HG03520 (cell line): ENCODE results near the gene DHRS13.
"Not testable (repeated sequence)": the region's sequence is repeated elsewhere in the genome, so short reads cannot be mapped to it uniquely, and the experiment has no call there.

Experiments used
- ATAC-seq: cut with Tn5 transposase; IDR thresholded peaks from one replicate; pipeline ENCODE4 v1.9.1; 2021; ENCODE audit warnings: mild to moderate bottlenecking, moderate library complexity; ENCODE audit not compliant: unreplicated experiment

Gene DHRS13

DNA sequence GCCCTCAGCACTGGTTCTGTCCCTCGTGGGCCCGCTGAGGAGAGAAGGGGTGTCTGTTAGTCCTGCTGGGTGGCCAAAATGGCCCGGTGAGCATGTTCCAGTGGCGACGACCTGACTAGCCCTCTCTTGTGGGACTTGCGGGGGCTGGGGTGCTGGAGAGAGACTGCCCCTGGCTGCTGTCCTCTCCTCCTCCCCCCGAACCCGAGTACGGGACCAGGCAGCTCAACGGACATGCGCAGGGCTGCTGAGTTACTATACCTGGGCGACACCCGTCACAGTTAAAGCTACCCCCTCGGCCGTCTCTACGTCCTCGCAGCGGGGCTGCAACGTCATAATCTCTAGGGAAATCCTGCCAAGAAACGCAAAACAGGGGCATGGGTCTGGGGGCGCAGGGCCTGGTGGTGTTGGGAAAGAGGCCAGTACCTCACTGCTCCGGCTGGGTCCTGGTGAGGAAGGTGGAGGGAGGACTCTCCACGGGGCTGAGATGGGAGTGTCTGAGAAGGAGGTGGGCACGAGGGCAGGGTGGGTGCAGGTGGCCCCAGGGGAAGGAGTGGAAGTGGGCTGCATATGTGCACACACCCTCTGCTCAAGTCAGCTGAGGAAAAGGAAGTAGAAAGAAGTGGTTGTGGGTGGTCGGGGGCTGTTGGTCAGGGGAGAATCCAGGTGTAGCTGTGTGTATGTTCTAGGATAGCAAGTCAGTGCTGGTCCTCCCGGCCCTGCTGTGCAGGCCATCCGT lies 18.7 kb downstream of the DHRS13 start:
- no peak for ATAC-seq

DNA sequence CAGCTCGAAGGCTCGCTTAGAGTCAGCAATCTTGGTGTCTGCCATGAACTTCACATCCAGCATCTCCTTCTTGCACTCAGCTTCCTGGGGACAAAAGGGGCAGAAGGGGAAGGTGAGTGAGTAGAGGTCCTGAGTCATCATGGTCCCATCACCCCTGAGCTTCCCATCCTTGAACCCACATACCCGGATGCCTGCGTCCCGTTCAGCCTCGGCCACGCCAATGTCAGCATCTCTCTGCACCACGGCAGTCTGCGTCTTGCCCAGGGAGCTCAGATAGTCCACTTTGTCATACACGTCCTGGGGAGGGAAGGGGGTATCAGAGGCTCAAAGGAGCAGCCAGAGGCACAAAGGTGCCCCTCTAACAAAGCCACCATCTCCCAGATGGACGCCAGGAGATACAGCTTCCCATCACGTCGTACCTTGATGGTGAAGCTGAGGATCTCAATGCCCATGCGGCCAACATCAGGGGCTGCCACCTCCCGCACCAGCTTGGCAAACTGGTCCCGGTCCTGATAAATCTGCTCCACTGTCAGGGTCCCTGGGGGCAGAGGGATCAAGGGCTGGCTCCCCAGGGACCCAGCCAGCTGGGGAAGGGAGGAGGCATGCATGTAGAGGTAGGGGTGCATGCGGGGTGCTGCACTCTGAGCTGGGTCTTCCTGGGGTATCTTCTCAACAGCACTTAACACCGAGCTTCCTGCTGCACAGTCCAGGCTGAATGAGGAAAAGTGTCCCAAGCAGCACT lies 20.6 kb downstream of the DHRS13 start:
- no peak for ATAC-seq

DNA sequence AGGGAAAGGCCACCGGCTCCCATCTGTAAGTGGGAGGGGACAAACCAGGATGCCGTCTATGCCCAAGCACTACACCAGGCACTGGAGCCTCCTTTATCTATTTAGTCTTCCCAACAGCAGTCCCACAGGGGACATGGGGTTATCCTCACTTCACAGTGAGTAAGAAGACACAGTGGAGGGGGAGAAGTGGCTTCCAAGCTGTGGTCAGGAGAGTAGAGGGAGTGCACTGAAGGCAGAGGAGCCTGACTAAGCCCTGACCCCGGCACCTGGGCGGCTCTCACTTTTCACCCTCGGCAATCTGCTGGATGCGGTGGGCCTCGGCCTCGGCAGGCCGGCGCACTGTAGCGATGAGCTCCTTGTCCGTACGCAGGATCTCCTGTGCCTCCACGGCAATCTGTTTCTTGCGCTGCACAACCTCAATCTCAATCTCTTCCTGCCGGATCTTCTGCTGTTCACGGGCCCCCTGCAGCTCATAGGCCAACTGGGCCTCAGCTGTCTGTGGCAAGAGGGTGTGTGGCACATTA lies 21.3 kb downstream of the DHRS13 start:
- ATAC-seq = no peak

DNA sequence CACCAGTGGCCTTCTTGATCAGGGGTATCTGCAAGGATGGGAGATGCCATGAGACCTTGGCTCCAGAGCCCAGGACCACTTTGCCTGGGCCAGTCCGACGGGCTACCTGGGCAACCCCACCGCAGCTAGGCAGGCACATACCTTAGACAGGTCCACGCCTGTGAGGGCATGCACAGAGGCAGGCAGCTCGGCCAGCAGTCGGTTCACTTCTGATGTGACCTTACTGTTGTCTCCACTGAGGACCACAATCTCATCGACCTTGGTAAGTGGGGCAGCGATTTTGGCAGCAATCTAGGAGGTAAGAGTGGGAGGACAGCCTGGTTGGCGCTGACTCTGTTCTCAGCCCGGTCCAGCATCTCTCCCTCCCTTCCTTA lies 22.3 kb downstream of the DHRS13 start:
- no peak for ATAC-seq

DNA sequence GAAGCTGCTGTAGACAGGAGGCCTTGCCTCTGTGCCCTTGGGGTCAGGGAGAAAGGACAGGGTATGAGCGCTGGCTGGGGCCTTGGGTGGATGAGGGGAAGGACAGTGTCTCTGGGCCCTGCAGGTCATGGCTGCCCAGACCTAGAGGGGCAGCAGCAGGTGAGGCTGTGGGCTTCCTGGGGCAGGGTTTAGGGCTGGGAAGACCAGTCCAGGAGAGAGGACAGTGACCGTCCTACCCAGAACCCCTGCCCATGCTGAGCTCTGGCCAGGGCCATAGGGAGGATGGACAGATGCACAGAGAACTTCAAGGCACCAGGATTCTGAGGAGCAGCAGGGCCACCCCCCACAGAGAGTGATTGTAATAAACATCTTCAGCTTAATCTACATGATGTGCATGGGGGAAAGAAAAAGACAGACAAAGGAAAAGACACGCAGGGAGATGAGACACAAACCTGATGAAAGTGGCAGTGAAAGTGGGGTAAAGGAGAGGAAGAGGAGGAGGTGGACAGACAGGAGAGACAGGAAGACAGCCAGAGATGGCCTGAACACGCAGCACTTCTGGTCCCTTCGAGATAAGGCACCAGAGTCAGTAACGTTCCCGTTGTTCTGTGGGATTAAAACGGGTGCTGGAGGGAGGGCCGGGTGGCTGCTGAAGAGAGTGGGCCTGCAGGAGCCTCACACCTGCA lies 22.9 kb downstream of the DHRS13 start:
- ATAC-seq = no peak

DNA sequence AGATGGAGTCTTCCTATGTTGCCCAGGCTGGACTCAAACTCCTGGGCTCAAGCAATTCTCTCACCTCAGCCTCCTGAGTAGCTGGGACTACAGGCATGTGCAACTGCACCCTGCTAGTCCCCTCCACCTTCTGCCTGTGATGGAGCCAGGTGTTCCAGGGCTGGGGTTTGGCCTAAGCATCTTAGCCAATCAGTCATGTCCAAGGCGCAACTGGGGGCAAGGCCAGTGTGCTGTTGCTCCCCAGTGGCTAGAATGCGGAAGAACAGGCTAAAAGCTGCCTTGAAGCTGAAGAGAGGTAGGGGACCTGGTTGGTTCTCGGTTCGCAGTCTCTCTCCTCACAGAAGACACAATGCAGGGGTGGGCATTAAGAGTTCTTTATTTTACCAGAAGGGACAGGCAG lies 23.9 kb downstream of the DHRS13 start:
- no peak for ATAC-seq

DNA sequence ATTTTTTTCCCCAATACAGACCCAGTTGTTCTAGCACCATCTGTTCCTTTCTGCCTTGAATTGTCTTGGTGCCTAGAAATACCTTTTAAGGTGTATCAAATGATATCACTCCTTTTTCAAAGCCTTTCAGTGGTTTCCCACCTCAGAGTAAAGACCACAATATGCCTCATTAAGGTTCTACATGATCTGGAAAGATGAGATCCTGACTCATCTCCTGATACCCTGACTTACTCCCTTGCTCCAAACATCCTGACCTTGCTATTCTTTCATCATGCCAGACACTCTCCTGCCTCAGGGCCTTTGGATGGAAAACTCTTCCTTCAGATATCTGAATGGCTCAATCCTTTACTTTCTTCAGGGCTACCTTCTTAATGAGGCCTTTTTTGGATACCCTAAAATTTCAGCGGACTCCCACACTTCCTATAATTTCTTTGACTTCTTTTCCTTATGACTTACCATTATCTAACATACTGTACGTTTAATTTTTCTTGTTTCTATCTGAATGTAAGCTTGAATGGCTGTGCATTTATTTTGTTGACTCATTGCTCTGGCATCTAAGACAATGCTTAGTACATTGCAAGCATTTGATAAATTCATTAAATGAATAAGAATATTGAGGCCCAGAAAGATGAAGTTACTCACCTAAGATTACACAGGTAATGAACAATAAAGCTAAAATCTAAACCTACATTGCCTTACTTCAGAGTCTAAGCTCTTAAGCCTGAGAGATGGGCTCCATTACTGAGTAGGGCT lies 24.5 kb downstream of the DHRS13 start:
- no peak for ATAC-seq

DNA sequence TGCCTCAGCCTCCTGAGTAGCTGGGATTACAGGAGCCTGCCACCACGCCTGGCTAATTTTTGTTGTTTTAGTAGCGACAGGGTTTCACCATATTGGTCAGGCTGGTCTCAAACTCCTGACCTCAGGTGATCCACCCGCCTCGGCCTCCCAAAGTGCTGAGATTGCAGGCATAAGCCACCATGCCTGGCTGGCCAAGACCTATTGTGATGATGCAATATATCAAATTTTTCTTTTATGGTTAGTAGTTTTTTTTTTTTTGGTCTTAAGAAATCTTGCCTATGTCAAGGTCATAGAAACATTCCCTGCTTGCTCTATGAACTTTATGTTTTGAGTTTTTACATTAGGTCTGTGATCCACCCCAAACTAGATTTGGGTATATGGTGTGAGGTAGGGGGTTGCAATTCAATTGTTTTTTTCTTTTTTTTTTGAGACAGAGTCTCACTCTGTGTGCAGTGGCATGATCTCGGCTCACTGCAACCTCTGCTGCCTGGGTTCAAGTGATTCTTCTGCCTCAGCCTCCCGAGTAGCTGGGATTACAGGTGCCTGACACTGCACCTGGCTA lies 25.6 kb downstream of the DHRS13 start:
- not testable (repeated sequence) for ATAC-seq

DNA sequence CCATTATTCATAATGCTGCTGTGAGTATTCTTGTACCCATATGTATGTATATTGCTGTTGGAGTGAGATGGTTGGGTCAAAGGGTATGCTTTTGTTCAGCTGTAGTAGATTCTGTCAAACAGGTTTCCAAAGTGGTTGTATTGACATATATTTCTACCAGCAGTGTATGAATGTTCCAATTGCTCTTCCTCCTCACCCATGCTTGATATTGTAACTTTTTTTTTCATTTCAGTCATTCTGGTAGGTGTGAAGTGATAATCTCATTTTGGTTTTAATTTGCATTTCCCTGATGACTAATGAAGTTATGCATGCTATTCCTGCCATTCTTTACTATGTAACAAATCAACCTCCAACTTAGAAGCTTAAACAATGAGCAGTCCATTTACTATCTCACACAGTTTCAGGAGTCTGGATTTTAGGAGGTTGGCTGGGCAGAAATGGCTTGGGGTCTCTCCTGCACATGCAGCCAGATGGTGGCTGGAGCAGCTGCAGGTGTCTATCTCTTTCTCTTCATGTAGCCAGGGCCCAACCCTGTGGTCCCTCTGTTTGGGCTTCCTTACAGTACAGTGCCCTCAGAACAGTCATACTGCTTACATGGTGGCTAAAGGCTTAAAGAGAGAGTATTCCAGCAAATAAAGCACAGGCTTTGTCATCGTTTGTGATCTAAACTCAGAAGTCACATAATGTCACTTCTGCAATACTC lies 26.9 kb downstream of the DHRS13 start:
- ATAC-seq = no peak

DNA sequence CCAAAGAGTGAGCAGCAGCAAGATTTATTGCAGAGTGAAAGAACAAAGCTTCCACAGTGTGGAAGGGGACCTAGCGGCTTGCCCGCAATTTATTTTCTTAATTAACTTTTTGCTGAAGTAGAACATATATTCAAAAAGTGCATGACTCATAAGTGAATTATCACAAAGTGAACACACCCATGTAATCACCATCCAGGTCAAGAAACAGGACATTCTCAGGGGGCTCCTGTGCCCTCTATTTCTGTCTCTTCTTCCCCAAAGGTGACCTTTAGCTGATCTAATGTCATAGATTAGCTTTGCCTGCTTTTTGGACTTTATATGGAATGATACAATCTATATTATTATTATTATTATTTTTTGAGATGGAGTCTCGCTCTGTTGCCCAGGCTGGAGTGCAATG lies 28.1 kb downstream of the DHRS13 start:
- no peak for ATAC-seq

DNA sequence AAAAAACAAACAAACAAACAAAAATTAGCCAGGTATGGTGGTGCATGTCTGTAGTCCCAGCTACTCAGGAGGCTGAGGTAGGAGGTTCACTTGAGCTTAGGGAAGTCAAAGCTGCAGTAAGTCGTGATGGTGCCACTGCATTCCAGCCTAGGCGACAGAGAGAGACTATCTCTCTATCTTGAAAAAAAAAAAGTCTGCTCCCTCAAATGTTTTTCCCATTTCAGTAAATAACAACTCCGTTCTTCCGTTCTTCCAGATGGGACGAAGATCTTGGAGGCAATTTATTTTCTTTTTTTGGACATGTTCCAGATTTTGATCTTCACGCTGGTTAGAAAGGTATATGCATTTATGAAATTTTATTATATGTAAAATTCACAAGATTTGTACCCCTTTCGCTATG lies 29.0 kb downstream of the DHRS13 start:
- no peak for ATAC-seq

DNA sequence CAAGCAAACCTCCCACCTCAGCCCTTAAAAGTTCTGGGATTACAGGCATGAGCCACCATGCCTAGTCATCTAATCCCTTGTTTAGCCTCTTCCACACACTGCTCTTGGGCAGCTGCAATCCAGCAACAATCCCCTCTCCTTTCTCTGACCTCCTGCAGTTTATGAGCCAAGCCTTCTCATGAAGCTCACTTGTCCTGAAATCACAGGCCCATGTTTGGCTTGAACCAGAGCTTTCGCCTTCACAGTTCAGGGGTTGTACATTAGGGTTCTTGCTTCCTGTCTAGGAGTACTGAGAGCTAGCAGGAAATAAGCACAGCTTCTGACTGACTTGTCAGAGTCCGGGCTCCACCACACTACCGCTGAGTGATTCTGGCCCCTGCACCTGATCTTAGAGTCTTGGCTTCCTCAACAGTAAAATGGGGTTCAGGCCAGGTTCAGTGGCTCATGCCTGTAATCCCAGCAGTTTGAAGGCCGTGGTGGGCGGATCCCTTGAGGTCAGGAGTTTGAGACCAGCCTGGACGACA lies 31.8 kb downstream of the DHRS13 start:
- peak; percentile 78 for ATAC-seq

DNA sequence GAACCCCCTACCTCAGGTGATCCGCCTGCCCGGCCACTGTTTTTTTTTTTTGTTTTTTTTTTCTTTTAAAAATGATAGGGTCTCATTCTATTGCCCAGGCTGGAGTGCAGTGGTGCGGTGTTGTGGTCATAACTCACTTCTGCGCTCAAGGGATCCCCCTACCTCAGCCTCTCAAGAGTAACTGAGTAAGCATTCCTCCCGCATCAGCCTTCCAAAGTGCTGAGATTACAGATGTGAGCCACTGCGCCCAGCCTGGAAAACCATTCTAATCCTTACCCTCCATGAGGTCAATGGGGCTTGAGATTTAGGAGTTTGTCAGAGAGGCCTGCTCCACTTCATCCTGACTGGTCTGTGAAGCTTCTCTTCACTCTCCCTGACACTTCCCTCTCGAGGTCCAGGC lies 35.6 kb downstream of the DHRS13 start:
- no peak for ATAC-seq

DNA sequence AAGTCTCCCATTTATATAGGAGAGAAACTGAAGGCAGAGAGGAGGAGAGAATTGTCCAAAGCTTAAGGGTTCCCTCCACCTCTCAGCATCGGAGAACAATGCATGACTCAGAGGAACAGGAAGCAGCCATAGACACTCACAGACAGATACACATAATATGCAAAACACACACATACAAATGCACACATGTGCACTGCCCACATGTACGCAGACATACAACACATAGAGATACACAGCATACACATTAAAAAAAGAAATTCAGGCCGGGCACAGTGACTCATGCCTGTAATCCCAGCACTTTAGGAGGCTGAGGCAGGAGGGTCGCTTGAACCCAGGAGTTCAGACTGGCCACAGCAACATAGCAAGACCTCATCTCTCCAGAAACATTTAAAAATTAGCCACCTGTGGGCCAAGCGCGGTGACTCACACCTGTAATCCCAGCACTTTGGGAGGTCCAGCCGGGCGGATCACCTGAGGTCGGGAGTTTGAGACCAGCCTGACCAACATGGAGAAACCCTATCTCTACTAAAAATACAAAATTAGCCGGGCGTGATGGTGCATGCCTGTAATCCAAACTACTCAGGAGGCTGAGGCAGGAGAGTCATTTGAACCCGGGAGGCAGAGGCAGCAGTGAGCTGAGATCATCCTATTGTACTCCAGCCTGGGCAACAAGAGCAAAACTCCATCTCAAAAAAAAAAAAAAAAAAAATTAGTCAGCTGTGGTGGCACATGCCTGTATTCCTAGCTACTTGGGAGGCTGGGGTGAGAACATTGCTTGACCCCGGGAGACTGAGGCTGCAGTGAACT lies 36.7 kb downstream of the DHRS13 start:
- ATAC-seq = no peak

DNA sequence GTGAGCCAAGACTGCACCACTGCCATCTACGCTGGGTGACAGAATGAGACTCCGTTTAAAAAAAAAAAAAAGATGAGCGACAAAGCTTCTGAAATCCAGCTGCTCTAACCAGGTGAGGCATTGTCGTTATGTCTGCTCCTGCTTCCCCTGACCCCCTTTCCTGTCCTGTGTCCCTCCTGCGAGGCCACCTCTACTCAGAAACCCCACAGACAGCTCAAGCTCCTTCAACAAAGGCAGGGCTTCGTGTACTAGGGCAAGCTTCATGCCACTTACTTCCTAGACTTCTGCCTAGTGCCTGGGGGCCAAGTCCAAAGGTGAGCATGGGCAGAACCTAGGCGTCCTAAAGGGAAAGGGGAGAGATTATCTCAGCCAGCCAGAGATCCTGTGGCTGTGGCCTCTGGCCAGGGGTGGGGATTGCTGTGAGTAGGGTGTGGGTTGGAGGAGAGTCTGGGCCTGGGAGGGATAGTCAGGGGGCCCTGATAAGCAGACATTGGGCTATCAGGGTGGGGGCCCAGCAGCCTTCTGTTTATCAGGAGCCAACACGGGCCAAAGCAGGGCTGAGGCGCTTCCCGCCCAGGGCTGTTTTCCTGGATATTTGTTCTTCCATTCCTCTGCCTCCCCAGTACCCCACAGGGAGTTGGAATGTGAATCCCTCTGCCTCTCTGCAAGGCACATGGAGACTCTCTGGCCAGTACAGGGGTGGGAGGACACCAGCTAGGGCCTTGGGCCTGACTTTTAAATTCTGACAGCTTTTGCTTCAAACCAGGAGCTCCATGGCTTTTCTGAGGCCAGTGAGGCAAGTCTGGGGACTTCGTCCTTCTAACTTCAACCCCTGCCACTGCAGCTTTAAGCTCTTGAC lies 37.7 kb downstream of the DHRS13 start:
- no peak for ATAC-seq

DNA sequence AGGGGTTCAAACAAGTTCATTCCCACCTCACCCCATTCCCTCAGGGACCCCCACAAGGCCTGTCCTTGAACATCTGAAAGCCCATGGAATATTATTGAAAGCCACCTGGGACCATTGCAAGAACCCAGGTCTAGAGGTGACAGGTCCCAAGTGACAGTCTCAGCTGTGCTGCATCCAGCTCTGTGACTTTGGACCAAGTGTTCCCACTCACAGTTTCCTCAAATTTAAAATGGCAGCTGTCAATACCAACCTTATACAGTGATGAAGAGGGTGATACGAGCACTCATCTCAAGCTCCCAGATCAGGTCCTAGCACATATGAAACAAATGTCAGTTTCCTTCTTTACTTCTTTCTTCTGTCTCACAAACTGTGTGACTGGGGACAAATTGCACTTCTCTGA lies 38.9 kb downstream of the DHRS13 start:
- no peak for ATAC-seq

DNA sequence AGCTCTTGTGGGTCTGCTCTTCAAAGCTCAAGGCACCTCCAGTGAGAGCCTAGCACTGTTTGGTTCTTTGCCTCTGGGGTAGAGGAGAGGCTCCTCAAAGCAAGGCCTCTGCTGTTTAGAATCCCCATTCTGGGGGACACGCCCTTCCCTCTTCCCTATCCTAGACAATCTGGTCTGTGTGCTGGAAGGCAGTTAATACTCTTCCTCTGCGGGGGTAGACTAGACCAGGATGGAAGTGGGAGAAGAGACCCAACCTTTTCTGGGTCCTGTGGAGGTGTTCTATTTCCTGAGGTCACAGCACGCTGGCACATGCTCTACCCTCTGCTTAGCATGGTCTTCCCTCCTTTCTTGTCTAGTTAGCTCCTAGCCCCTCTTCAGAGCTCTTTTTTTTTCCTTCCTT lies 40.3 kb downstream of the DHRS13 start:
- ATAC-seq = no peak
